ENCODE results near the gene ADPRM.

GRCh38 chr17:10681866-10682446 lies 15.4 kb upstream of the ADPRM start:
- TF ChIP-seq, protein P1, sequence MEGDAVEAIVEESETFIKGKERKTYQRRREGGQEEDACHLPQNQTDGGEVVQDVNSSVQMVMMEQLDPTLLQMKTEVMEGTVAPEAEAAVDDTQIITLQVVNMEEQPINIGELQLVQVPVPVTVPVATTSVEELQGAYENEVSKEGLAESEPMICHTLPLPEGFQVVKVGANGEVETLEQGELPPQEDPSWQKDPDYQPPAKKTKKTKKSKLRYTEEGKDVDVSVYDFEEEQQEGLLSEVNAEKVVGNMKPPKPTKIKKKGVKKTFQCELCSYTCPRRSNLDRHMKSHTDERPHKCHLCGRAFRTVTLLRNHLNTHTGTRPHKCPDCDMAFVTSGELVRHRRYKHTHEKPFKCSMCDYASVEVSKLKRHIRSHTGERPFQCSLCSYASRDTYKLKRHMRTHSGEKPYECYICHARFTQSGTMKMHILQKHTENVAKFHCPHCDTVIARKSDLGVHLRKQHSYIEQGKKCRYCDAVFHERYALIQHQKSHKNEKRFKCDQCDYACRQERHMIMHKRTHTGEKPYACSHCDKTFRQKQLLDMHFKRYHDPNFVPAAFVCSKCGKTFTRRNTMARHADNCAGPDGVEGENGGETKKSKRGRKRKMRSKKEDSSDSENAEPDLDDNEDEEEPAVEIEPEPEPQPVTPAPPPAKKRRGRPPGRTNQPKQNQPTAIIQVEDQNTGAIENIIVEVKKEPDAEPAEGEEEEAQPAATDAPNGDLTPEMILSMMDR (IDR thresholded peaks at IDR 0.05), result no peak
- TF ChIP-seq POLR2AphosphoS5 (IDR thresholded peaks at IDR 0.05), result no peak

Measured in esophagus muscularis mucosa (tissue), 3 donors.